Smooth muscle cell (in vitro differentiated cells): ENCODE data around the gene FCER1G. TPM values are rescaled to one million over a fixed set of nuclear protein-coding genes. Genes with fewer than 3 reads are reported as not detected.

ENCODE experiments used
- DNase-seq: peaks from one replicate; lab custom pipeline; 2025; ENCODE audit not compliant: unreplicated experiment; lab: John Stamatoyannopoulos, UW
- H2AFZ ChIP-seq: fragments of 200-600 bp; sonication (generic); 2 replicates; pipeline ENCODE4 v1.6.0; 2016; ENCODE audit warnings: antibody characterized with exemption, low read depth, mild to moderate bottlenecking
- H3F3A ChIP-seq: fragments of 200-600 bp; sonication (generic); 2 replicates; pipeline ENCODE4 v1.6.0; 2017; ENCODE audit warnings: antibody characterized with exemption, low read depth
- H3K27ac ChIP-seq: fragments of 200-600 bp; sonication (generic); 2 replicates; pipeline ENCODE4 v1.5.1; 2016; ENCODE audit warnings: low read depth, mild to moderate bottlenecking
- H3K27me3 ChIP-seq: fragments of 200-600 bp; sonication (generic); 2 replicates; pipeline ENCODE4 v1.6.1; 2016; ENCODE audit warnings: low read depth, mild to moderate bottlenecking
- H3K36me3 ChIP-seq: fragments of 200-600 bp; sonication (generic); 2 replicates; pipeline ENCODE4 v1.5.1; 2016; ENCODE audit warnings: low read depth
- H3K4me1 ChIP-seq: fragments of 200-600 bp; sonication (generic); 2 replicates; pipeline ENCODE4 v1.5.1; 2016; ENCODE audit warnings: low read depth
- H3K4me2 ChIP-seq: fragments of 200-600 bp; sonication (generic); 2 replicates; pipeline ENCODE4 v1.6.0; 2016; ENCODE audit warnings: mild to moderate bottlenecking
- H3K4me3 ChIP-seq: fragments of 200-600 bp; sonication (generic); 2 replicates; pipeline ENCODE4 v1.5.1; 2016; ENCODE audit warnings: mild to moderate bottlenecking
- H3K79me2 ChIP-seq: fragments of 200-600 bp; sonication (generic); 2 replicates; pipeline ENCODE4 v1.6.0; 2016; ENCODE audit warnings: low read depth, mild to moderate bottlenecking
- H3K9ac ChIP-seq: fragments of 200-600 bp; sonication (generic); 2 replicates; pipeline ENCODE4 v1.6.0; 2016; ENCODE audit warnings: low read depth
- H3K9me3 ChIP-seq: fragments of 200-600 bp; sonication (generic); replicated peaks from 2 replicates; pipeline ENCODE4 v1.5.1; 2016; ENCODE audit warnings: low read depth
- H4K20me1 ChIP-seq: fragments of 200-600 bp; sonication (generic); 2 replicates; pipeline ENCODE4 v1.6.0; 2016; ENCODE audit warnings: low read depth
- WGBS: methylation state at CpG from one replicate; pipeline ENCODE4 v1.1.7; 2016; ENCODE audit warnings: low lambda C conversion rate; 5-methylcytosine and 5-hydroxymethylcytosine counted together
- polyA plus RNA-seq: library from polyadenylated mRNA; unstranded; fragments of >200 nt; fragmentation: Nextera tagmentation; extraction: Ambion mirVana; gene quantifications from 2 replicates; pipeline ENCODE4 v1.2.1, GENCODE V29; 2016
- total RNA-seq: library from RNA; depleted of rRNA; stranded (reverse); fragments of >200 nt; gene quantifications from 2 replicates; pipeline ENCODE4 v1.2.3, GENCODE V29; 2014
- TF ChIP-seq, protein P1 (sequence below): fragments of 200-600 bp; sonication (generic); IDR thresholded peaks from 2 replicates; pipeline ENCODE4 v1.5.1; 2017; ENCODE audit warnings: borderline replicate concordance, mild to moderate bottlenecking, antibody characterized with exemption; ENCODE audit not compliant: insufficient read depth, poor library complexity, severe bottlenecking

Gene FCER1G
- total and polyA plus RNA-seq, 2 experiments from 2014 or later: 0.78 TPM; not detected in 1

DNA sequence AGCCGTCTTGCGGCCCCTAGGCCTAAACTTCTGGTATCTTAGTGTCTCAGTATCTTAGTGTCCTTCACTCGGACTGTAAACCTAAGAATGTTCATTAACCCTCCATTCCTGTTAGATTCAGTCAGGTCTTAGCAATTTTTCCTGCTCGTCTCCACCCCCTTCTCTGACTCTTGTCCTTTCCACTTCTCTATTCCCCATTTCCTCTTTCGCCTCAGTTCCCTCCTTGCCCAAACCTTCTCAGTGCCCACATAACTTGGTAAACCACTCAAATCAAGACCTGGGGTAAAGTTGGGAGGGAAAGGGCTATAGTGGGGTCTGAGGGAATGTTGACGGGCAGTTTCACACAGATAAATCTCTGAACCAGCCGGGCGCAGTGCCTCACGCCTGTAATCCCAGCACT, 726 bp upstream of the FCER1G start:
- Histone ChIP-seq H2AFZ (no peak overlapping the region), H3K4me2 (no peak overlapping the region), H3K4me1 (peaks cover 13% of the 10 kb centered on the region), H3K36me3 (peaks cover 29% of the 10 kb centered on the region), H3K4me3 (no peak overlapping the region), H3K9me3 (no peaks in the 10 kb centered on the region), H3K27ac (no peak overlapping the region), H3K9ac (no peak overlapping the region), H3F3A (peaks cover 15% of the 10 kb centered on the region), H4K20me1 (peaks cover 3% of the 10 kb centered on the region), H3K27me3 (no peaks in the 10 kb centered on the region), H3K79me2 (no peaks in the 10 kb centered on the region)
- no peak for DNase-seq
- TF ChIP-seq, protein P1, sequence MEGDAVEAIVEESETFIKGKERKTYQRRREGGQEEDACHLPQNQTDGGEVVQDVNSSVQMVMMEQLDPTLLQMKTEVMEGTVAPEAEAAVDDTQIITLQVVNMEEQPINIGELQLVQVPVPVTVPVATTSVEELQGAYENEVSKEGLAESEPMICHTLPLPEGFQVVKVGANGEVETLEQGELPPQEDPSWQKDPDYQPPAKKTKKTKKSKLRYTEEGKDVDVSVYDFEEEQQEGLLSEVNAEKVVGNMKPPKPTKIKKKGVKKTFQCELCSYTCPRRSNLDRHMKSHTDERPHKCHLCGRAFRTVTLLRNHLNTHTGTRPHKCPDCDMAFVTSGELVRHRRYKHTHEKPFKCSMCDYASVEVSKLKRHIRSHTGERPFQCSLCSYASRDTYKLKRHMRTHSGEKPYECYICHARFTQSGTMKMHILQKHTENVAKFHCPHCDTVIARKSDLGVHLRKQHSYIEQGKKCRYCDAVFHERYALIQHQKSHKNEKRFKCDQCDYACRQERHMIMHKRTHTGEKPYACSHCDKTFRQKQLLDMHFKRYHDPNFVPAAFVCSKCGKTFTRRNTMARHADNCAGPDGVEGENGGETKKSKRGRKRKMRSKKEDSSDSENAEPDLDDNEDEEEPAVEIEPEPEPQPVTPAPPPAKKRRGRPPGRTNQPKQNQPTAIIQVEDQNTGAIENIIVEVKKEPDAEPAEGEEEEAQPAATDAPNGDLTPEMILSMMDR: no peak
- 95% methylated on average over 9 of the region's 9 CpGs for WGBS

DNA sequence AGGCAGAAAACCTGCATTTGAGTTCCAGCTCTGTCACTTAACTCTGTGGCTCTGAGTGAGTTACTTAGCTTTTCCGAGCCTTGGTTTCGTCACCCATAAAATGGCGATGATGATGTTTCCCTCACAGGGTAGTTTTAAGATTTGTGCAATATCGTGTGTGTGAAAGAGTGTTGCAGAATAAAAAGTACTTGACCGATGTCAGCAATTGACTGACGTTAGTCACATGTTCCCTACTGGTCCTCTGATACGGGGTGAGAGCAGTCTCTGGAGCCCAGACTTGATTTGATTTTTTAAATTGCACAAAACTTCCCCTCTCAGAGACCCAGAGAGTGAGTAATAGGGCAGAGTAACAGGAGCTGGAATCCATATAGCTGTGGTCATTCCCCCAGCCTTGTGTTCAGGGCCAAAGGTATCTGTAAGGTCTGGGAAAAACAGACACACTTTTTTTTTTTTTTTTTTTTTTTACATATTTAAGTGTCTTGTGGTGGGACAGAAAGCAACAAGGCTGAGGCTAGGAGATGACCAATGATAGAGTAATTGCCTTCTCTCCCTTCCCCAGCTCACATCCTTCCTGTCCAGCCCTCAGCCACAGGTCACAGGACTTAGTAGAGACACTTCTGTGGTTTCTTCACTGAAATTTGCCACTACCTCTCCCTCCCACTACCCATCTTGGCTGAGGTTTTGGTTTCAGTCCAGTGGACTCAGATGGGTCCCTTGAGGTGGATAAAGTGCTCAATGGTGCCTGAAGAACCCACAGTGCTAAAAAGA, 2.0 kb downstream of the FCER1G start:
- Histone ChIP-seq H3K4me1 (peaks cover 13% of the 10 kb centered on the region), H3K4me3 (no peak overlapping the region), H3K4me2 (peak overlapping the region; percentile 79), H3K27me3 (no peaks in the 10 kb centered on the region), H2AFZ (peak overlapping the region; percentile 67), H3K79me2 (no peaks in the 10 kb centered on the region), H3K27ac (peak overlapping the region; percentile 92), H4K20me1 (no peaks in the 10 kb centered on the region), H3F3A (peaks cover 15% of the 10 kb centered on the region), H3K9me3 (no peaks in the 10 kb centered on the region), H3K9ac (peak overlapping the region; percentile 65), H3K36me3 (peaks cover 19% of the 10 kb centered on the region)
- 35% methylated on average over 7 of the region's 7 CpGs for WGBS
- TF ChIP-seq, protein P1: no peak
- no peak for DNase-seq

DNA sequence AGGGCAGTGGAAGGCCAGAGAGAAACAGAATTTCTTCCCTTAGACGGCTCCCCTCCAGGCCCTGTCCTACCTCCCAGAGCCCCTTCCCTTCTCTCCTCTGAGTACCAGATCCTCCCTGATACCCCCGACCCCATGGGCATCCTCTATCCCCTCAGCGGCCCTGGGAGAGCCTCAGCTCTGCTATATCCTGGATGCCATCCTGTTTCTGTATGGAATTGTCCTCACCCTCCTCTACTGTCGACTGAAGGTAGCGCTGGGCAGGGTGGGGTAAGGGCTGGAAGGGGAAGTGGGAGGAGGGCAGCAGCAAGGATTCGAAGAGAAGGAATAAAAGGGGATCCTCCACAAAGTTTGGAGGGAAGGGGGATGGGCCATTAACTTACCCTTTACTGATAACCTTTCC, 2.7 kb downstream of the FCER1G start:
- no peak for DNase-seq
- H3K9ac ChIP-seq: no peak overlapping the region
- H3K4me2 ChIP-seq: no peak overlapping the region
- H3K79me2 ChIP-seq: no peaks in the 10 kb centered on the region
- H3K4me3 ChIP-seq: no peak overlapping the region
- H3K9me3 ChIP-seq: no peaks in the 10 kb centered on the region
- no peak overlapping the region for H2AFZ ChIP-seq
- peaks cover 15% of the 10 kb centered on the region for H3F3A ChIP-seq
- 88% methylated on average over 6 of the region's 6 CpGs for WGBS
- H3K27ac ChIP-seq: peak overlapping the region; percentile 92
- no peaks in the 10 kb centered on the region for H4K20me1 ChIP-seq
- TF ChIP-seq, protein P1: no peak
- H3K27me3 ChIP-seq: no peaks in the 10 kb centered on the region
- peaks cover 12% of the 10 kb centered on the region for H3K36me3 ChIP-seq
- H3K4me1 ChIP-seq: peaks cover 13% of the 10 kb centered on the region
